ENCODE data around the gene SC5D.

Gene SC5D

GRCh38 chr11:121295246-121296029 lies 2.9 kb downstream of the SC5D start:
- no peak for DNase-seq

DNA sequence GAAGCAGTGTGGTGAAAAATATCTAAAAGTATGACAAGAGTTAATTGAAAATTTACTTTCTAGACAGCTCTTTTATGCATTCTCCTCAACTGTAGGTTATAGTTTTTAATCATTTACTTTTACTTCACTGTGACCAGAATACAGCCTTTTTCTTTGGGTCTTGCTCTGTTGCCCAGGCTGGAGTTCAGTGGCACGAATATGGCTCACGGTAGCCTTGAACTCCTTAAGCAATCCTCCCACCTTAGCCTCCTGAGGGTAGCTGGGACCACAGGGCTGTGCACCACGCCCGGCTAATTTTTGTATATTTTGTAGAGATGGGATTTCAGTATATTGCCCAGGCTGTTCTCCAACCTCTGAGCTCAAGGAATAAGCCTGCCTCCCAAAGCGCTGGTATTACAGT lies 5.3 kb downstream of the SC5D start:
- no peak for DNase-seq

GRCh38 chr11:121298774-121299173 lies 6.2 kb downstream of the SC5D start:
- DNase-seq = peak; percentile 11

DNA sequence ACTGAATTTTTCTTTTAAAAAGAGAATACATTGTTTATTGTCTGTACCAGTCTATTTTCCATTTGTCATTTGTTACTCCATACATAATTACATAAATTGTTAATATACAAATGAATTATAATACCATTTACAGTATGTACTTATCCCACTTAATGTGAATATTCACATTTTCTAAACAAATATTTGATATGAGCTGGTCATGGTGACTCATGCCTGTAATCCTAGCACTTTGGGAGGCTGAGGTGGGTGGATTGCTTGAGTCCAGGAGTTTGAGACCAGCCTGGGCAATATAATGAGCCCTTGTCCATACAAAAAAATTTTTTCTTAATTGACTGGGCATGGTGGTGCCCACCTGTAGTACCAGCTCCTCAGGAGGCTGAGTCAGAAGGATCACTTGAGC lies 6.8 kb downstream of the SC5D start:
- DNase-seq = no peak

GRCh38 chr11:121300313-121300971 lies 7.9 kb downstream of the SC5D start:
- no peak for DNase-seq

DNA sequence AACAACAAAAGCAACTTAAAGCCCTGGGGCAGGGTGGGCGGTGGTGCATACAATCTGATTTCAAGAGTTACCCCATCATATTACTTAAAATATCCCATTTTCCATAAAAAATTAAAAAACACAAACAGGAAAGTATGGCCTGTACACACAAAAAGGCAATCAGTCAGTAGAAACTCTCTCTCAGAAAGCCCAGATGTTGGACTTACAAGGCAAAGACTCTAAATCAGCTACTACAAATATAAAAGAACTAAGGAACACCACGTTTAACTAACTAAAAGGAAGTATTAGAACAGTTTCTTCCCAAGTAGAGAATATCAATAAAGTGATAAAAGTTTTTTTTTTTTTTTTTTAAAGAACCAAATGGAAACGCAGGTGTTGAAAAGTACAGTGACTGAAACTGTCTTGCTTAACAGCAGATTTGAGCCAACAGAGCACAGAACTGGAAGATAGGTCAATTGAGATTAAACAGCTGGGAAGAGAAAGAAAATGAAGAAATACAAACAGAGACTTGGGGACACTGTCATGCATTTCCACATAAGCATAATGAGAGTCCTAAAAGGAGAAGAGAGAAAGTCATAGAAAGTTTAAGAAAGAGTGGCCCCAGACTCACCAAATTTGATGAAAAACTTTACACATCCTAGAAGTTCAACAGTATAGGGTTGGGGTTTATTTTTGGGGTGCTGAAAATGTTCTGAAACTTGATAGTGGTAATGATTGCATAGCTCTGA lies 8.6 kb downstream of the SC5D start:
- no peak for DNase-seq

GRCh38 chr11:121304759-121305158 lies 12.2 kb downstream of the SC5D start:
- no peak for DNase-seq

DNA sequence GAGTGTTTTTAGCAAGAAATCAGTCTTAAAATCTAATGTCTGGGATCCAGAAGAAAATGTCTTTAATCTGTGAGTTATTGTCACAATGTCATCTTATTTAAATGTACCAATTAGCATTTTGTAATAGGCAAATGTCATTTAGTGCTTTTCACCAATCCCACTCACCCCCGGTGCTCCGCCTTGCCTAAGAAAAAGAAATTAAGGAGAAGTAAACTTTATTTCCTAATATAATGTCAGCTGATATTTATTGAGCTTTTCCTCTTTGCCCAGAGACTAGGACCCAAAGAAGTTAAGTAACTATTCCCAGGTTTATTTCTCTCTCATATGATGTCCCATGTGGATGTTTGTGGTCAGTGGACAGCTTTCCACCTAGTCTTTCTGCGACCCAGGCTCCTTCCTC lies 16.2 kb downstream of the SC5D start:
- DNase-seq = no peak

- no peak for DNase-seq
Measured at GRCh38 chr11:121309688-121310087, 17.1 kb downstream of the SC5D start.

GRCh38 chr11:121310908-121311307 lies 18.3 kb downstream of the SC5D start:
- no peak for DNase-seq

DNA sequence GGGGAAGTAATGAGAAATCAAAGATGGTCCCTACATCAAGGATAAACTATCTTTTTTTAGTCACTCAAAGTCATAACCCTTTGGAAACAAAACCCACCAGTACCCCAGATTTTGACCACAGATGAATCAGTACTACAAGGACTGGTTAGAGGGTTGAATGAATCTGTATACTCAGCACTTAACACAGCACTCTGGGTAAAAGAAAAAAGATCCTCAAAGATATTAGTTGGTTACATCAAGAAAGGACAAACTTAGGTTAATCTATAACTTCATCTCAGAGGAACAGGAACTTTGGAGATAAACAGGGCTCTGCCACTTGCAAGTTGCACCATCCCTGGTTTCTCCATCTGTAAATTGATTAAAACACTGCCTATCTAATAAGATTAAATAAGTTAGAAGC lies 18.8 kb downstream of the SC5D start:
- DNase-seq = peak; percentile 10

- DNase-seq = no peak
Measured at GRCh38 chr11:121312483-121312882, 19.9 kb downstream of the SC5D start.

GRCh38 chr11:121318848-121319834 lies 26.6 kb downstream of the SC5D start:
- peak; percentile 77 for DNase-seq

DNA sequence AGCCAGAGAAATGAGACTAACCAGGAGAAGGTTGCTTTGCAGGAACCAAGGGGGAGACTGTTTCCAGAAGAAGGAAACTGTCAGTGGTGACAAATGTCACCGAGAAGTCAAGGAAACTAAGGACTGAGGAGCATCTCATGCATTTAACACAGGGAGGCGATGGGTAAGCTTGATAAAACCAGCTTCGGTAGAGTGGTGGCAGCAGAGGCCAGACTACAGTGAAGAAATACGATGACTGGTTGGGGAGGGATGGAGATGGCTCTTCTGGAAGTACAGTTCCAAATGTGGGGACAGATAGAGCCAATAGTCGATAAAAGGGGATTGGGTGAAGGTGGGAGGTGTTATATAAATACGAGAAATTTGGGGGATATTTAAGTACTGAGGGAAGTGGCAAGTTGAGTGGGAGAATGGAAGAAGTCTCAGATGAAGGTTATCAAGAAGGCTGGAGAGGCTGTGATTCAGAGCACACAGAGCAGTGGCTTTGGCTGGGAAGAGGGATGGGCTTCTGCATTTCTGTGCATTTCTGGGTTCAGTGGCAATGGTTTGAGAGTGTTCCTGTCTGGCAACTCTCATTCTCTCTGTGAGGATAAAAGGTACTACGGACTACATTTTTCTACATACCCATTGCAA lies 29.2 kb downstream of the SC5D start:
- peak; percentile 53 for DNase-seq

DNA sequence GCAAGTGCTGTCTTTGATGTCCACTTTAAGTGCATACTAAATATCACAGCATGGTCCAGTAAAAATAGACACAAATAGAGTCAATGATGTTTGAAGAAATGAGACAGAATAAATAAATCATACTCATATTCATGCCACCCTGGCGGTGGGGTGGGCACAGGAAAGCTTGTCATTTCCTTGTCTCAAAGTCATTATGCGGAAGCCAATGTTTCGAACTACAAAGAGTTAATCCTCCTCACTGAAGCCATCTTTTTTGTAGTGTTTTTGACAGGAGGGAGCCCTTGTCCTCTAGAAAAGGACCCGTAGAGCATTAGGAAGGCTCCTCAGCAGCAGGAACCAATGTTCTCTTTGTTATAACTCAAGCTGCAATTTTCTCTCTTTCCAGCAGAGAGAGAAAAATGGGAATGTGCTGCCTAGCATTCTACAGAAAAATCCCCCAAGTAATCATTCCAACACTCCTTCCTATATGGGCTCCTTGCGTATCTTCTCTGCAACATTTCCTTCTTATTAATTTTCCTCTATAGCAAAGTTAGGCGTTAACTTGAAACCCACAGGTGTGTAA lies 30.6 kb downstream of the SC5D start:
- no peak for DNase-seq

GRCh38 chr11:121326230-121326629 lies 33.7 kb downstream of the SC5D start:
- DNase-seq = no peak

- DNase-seq = no peak
Measured at GRCh38 chr11:121327553-121327952, 35.0 kb downstream of the SC5D start.

GRCh38 chr11:121328176-121328966 lies 35.8 kb downstream of the SC5D start:
- no peak for DNase-seq

DNA sequence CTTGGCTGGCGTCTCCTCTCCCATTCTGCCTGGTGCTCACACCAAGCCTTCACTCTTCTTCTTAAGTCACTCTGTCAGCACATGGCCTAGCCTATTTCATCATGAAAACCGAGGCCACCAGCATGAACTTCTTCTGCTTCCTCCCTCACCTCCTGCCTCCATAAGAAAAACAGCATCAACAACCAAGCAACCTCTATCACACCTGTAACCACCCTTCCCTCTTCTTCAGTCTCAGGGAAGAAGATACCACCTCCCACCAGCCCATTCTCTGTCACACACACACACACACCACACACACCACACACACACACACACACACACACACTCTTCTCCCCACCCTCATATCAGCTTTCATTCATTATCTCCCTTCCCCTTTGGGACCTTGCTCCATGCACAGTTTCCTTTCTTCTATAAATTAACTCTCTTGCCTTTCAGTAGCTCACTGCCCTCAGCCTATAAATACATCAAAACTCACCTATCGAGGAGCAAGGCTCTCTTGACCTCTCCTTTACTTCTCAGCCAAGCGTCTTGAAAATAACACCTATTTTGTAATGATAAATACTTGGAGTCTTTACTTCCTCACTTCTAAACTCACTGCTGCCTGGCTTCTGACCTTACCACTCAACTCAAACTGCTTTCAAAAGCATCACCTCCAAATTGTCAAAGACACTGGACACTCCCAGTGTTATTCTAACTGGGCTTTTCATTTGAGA lies 36.6 kb downstream of the SC5D start:
- no peak for DNase-seq

GRCh38 chr11:121329781-121330395 lies 37.3 kb downstream of the SC5D start:
- DNase-seq = no peak
